GM18873 (cell line): ENCODE measurements around the gene MRPL2.
"Not testable (repeated sequence)": the region's sequence is repeated elsewhere in the genome, so short reads cannot be mapped to it uniquely, and the experiment has no call there.

Experiments
- ATAC-seq: cut with Tn5 transposase; IDR thresholded peaks from one replicate; pipeline ENCODE4 v1.9.1; 2021; ENCODE audit warnings: mild to moderate bottlenecking, moderate library complexity, moderate number of reproducible peaks; ENCODE audit not compliant: unreplicated experiment, low FRiP score

MRPL2 gene

GRCh38 chr6:43053545-43054205 lies 5.6 kb downstream of the MRPL2 start, which contains the start of gene CUL7:
Gene CUL7, minus strand, starts transcription at chr6:43053851. Its CDS starts 1,063 bp downstream, at chr6:43052788.
- ATAC-seq, result peak; percentile 48

DNA sequence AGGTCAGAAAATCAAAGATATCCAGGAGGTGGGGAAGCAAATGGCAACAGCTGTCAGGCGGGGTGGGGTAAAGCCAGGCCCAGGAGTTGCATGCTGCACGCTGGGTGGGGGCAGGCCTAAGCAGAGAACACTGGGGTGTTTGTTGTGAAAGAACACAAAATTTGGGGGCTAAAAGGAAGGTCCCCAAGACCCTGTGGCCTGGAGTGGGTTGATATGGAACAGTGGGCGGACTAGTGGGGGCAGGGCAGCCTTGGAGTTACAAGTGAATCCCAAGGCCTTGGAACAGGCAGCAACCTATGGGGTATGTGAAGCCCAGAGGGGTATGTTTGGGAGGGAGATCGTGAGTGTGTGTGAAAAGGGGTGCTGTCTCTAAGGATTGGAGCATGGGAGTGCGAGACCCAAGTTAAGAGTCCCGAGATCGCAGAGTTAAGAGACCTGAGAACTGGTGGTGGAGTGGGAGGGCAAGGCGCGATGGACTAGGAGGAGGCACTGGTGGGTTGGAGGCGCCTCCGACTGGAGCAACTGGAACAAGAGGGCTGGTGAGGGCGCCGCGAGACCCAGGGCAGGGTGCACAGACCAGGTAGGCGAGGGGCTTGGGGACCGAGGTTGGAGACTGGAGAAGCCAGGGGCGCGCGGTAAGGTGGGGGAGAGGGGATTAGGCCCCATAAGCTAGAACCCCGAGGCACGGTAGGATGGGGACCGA lies 6.2 kb downstream of the MRPL2 start:
- ATAC-seq, result no peak

DNA sequence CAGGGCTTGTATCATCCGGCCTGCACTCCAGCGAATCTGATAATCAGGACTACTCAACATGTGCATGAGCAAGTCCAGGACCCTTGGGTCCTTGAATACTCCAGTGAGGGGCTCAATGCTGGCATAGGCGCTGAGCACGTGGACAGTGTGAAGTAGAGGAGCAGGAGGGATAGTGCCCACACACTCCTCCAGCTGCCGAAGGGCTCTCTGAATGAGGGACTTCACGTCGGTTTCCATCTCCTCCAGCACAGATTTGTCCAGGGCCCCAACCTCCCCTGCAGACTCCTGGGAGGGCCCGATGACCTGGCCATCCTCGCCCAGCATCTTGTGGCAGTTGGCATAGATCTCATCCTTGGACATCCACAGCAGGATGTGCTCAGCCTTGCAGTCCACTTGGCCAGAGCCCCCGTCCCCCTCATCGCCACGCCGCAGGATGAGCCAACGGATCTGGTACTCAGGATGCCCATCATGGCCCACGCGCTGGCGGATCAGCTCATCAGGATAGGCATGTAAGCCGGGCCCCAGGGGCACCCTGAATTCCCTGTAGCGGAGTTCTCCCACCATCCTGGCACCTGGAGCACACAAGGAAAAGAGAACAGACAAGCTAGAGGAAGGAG lies 6.9 kb downstream of the MRPL2 start:
- no peak for ATAC-seq

DNA sequence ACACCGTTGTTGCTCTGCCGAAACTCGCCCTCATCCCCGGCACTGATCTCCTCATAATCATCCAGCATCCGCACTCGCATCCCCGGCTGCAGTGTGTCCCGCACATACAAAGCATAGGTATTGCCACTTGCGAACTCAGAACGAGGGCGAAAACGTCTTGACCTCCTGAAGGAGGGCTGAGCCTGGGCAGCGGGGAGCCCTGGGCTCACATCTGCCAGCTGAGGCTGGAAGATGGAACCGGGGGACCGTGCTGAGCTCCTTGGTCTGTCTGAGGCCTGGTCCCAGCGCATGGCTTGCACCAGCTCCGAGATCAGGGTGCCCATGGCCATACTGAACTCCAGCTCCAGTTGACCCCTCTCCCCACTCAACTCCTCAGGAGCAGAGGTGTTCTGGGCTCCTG lies 8.3 kb downstream of the MRPL2 start:
- ATAC-seq, result no peak

DNA sequence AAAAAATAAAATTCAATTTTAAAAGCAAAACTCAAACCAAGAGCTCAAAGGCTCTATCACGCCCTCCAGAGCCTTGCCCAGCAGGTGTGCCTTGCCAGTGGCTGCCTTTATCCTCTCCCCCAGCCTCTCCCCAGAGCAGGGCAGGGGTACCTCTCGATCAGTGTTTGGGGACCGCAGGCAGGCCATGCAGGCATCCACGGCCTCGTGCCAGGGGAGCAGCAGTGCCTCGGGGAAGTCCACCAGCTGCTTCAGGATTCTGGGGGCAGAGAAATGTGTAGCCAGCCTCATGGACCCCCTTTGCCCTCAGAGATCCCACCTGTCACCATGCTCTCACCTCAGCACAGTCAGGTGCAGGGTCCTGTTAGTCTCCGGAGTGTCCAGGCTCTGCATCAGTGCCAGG lies 11.2 kb downstream of the MRPL2 start:
- no peak for ATAC-seq

- no peak for ATAC-seq
These were observed 13.8 kb downstream of the MRPL2 start for GRCh38 chr6:43045371-43045930.

- ATAC-seq, result no peak
These were observed 15.9 kb downstream of the MRPL2 start for GRCh38 chr6:43043310-43043709.

DNA sequence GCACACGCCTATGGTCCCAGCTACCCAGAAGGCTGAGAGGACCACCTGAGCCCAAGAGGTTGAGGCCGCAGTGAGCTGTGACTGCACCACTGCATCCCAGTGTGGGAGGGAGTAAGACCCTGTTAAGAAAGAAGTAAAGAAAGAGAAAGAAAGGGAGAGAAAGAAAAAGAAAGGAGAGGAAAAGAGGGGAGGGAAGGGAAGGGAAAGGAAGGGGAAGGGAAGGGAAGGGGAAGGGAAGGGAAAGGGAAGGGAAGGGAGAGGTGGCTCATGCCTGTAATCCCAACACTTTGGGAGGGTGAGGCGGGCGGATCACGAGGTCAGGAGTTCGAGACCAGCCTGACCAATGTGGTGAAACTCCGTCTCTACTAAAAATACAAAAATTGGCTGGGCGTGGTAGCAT lies 17.8 kb downstream of the MRPL2 start:
- ATAC-seq, result not testable (repeated sequence)

DNA sequence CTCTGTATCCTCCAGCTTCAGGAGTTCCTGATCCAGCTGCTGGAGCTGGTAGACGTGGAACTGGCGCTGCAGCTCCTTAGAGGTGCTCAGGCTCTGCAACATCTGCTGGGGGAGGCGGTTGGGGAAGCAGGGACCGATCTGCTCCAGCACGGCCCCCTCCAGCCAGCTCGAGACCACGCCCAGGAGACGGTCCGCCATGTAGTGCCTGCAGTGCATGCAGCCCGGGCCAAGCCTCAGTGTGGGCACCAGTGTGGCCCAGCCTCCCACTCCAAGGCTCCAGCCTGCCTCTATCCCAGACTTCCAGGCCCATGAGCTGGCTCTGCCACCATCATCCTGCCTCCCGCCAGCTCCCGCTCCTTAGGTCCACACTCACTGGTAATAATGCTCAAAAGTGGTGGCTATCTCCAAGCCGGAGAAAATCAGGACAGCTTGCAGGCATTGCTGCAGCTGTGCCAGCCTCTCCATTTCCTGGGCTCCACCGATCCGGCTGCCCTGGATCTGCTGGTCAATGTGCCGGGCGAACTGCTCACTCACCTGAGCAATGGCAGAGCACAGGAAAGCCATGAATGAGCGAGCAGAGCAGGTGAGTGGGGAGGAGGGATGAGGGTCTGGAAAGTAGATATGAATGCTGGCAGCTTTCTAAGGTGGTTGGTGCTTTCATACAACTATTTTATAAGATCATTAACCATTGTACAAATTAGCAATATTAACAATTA lies 18.5 kb downstream of the MRPL2 start:
- no peak for ATAC-seq

DNA sequence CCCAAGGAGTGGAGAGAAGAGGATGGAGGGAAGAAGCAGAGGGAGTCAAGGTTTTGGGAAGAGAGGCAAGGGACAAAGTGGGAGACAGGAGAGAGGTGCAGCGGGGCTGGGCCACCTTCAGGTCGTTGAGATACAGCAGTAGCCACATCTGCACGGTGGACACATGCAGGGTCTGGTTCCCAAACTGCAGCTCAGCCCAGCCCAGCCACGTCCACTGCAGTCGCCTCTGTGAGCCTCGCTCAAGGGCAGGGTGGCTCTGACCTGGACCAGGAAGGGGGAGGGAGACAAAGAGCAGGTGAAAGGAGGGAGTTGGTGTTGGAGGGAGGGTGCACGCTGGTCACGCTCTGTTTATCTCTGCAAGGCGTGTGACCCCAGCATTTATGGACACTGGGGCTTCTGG lies 20.5 kb downstream of the MRPL2 start:
- no peak for ATAC-seq

GRCh38 chr6:43037706-43038105 lies 21.5 kb downstream of the MRPL2 start:
- no peak for ATAC-seq

DNA sequence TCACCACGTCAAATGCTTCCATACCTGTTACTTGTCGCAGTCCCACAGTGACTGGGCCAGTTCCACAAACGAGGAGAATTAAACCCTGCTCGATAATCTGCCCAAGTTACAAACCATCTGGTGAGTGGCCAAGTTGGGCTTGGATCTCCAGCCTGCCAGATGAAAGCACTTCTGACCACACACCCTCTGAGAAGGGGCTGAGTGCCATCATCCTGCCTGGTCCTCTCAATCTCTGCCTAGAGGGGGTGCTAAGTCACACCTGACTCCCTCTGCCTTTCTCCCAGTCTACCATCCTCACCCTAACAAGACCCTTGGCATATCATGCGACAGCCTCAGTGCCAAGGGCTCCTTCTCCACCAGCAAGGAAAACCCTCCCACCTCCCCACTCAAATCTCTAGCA lies 22.0 kb downstream of the MRPL2 start:
- ATAC-seq, result no peak

- no peak for ATAC-seq
These were observed 22.5 kb downstream of the MRPL2 start for GRCh38 chr6:43036712-43037111.

DNA sequence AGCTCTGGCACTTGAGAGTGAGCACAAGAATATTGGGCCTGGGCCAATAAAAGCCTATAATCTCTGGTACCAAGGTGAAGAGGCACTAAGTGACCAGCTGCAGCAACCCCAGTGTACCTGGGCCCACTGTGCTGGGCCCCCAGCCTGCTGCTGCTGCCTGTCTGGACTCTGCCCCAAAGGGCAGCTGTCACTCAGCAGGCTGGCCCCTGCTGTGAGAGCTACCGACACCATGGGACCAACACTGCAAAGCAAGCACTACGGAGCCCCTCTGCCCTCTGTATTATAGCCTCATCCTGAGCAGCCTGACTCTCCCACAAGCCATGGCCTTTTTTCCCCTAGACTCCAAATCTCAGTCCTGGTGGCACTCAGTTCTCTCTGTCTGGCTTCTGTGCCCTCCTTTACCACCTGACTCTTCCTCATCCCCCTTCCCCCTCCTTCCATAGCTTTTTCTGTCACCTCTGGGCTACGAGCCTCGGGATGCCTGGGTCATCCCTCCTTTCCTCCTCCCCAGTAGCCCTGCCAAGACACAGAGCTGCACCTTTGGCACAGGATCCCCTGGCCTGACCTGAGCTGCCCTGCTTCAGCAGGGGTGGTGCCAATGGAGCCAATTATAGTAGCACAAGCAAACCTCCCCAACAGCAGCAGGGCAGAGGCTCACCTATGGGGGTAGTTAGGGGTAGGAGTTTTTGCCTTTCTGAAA lies 23.6 kb downstream of the MRPL2 start:
- no peak for ATAC-seq

DNA sequence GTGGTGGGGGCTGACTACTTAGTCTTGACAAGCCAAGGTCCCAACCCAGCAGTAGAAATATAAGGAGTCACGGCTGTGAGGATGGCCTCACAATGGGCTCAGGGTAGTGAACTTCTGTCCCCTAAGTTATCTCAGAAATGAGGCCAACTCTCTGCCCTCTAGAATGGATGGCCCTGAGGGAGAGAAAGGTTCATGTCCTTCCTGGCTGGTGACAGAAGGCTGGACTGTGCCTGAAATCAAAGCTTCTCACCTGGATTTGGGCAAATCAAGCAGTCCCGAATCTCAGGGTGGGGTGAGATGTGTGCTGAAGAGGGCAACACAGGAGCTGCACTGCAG lies 25.1 kb downstream of the MRPL2 start:
- no peak for ATAC-seq

- ATAC-seq, result no peak
These were observed 25.6 kb downstream of the MRPL2 start for GRCh38 chr6:43033496-43034189.

GRCh38 chr6:43032326-43032725 lies 26.9 kb downstream of the MRPL2 start:
- no peak for ATAC-seq

GRCh38 chr6:43029120-43029519 lies 30.1 kb downstream of the MRPL2 start:
- no peak for ATAC-seq

DNA sequence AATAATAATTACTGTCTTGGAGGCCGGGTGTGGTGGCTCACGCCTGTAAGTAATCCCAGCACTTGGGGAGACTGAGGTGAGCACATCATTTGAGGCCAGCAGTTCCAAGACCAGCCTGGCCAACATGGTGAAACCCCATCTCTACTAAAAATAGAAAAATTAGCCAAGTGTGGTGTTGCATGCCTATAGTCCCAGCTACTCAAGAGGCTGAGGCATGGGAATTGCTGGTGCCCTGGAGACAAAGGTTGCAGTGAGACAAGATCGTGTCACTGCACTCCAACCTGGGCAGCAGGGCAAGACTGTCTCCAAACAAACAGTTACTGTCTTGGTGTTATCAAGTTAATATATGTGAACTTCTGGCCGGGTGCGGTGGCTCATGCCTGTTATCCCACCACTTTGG lies 32.9 kb downstream of the MRPL2 start:
- ATAC-seq, result no peak

DNA sequence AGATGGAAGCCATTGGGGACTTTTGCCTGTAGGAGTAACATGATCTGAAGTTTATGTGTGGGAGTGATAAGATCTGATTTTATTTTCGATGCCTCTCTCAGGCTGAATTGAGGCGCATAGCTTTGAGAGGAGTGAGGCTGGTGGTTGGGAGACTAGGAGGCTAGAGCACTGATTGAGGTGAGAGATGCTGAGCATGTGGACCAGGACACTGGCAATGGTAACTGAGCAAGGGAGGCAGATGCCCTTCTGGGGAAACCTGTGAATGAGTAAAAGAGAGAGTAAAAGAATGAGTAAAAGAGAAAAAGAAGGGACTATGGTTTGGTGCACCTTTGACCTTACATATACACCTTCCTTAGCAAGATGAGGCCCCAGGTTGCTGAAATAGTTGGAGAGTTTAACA lies 34.8 kb downstream of the MRPL2 start:
- ATAC-seq, result no peak
